Activated CD4-positive, alpha-beta T cell treated with anti-CD3 and anti-CD28 coated beads for 4 hours (primary cell): ENCODE measurements around the gene DDX23.
"Not testable (repeated sequence)": the region's sequence is repeated elsewhere in the genome, so short reads cannot be mapped to it uniquely, and the experiment has no call there.

Source experiments
- DNase-seq, 2 donors: peaks; one replicate each; pipeline ENCODE4 v3.0.0-alpha.2; 2020

DDX23 gene

GRCh38 chr12:48861111-48861510, 9.1 kb upstream of the DDX23 start:
- DNase-seq = no peak

DNA sequence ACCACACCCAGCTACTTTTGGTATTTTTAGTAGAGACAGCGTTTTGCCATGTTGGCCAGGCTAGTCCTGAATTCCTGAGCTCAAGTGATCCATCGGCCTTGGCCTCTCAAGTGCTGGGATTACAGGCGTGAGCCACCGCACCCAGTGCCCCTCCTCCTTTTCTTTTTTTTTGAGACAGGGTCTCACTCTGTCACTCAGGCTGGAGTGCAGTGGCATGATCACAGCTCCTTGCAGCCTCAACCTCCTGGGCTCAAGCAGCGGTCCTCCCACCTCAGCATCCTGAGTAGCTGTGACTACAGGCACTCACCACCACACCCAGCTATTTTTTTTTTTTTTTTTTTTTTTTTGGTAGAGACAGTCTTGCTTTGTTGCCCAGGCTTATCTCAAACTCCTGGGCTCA, 8.3 kb upstream of the DDX23 start:
- not testable (repeated sequence) for DNase-seq

DNA sequence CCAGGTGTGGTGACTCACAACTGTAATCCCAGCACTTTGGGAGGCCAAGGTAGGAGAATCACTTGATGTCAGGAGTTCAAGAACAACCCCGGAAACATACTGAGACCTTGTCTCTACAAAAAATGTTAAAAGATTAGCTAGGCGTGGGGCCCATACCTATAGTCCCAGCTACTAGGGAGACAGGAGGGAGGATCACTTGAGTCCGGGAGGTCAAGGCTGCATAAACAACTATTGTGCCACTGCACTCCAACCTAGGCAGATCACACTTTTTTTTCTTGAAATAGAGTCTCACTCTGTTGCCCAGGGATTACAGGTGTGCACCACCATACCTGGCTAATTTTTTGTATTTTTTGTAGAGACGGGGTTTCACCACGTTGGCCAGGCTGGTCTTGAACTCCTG, 7.6 kb upstream of the DDX23 start:
- DNase-seq = no peak

GRCh38 chr12:48858043-48858442, 6.1 kb upstream of the DDX23 start:
- no peak for DNase-seq

DNA sequence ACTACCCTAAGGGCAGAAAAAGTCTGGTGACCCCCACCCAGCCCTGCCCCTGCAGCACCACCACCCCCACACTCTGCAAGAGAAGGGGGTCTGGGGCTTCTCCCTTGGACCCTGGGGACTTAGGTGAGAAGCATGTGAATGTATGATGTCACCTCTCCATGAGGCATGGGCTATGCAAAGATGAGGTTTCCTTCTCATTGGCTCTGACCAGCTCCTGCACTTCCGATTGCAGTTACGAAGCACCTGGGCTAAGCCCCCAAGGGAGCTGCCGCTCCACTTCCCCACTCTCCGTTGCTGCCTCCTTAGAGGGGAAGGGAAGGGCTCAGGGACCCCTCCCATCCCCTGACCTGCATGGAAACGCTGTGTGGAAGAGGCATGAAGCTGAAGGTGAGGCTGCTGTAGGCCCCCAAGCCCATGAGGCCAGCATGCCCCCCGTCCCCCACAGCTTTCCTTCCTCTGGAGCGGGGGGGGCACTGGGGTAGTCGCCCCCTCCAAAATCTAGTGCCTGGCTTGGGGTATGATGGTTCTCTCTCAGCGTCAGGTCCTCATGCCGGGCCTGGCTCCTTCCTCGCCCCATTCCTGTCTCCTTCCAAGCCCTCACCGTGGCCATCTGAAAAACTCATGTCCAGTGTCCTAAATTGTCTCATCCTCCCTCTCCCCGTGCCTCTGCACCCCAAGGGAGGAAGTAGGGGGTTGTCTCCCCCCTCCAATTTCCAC, 5.5 kb upstream of the DDX23 start:
- DNase-seq = no peak

DNA sequence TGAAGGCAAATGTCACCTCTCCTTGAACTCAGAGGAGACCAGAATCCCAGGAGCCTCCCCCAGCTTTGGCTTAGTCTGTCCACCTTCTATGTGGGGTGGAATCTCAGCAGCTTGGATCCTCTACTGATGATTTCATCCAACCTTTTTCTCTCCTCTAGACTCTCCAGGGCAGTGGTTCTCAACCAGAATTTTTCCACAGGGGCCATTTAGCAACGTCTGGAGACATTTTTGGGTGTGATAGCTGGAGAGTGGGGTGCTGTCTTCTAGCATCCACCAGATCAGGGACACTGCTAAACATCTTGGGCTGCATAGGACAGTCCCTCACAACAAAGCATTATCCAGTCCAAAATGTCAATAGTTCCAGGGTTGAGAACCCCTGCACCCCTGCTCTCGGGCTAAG, 4.4 kb upstream of the DDX23 start:
- no peak for DNase-seq

GRCh38 chr12:48854932-48855331, 3.0 kb upstream of the DDX23 start:
- DNase-seq = not testable (repeated sequence)

DNA sequence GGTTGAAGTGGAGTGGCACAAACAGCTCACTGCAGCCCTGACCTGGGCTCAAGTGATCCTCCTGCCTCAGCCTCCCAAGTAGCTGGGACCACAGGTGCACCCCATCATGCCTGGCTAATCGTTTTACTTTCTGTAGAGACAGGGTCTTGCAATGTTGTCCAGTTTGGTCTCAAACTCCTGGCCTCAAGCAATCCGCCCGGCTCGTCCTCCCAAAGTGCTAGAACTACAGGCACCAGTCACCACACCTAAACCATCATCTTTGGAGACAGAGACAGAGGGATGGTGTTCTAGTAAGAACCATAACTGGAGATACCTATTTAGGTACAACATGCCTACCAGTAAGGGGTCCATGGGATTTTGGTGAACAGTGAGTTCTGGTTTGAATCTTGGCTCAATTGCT, 2.5 kb upstream of the DDX23 start:
- DNase-seq = no peak

DNA sequence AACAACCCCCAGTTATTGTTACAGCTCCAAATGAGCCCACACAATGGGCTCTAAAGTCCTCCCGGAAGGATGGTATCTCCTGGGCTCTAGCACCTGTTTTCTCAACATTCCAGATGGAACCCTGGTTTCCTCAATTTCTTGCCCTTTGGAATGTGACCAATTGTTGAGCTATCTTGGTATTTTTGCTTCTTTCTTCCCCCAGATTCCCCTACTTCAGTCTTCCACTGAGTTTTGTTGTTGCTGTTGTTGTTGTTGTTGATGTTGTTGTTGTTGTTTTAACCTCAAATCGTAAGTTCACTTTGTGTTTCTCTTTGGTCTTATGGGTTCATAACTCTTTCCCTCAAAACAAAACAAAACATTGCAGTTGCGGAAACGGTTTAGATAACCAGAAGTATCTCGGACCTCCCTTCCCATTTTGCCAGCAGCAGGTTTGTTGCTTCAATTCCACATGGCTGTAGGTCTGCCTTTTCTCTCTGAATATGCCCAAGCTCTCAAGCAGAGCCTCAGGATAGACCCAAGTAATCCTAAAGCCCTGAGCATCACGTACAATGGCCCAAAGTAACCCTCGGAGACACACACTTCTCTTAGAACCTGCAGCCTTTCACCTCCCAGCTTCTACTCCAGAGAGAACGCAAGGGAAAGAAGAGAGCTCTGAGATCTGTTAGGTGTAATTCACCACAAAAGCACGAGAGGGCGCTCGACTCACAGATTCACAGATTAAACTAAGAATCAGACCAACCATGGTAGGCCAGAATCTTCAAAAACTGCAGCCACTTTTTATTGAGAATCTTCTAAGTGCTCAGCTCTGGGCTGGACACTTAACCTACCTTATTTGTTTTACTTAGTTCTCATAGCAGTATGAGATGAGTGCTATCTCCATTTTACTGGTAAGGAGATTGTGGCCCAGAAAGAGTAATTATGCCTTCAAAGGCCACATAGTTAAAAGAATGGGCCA, 1.0 kb upstream of the DDX23 start:
- DNase-seq = peak; percentile 80 to 92

DNA sequence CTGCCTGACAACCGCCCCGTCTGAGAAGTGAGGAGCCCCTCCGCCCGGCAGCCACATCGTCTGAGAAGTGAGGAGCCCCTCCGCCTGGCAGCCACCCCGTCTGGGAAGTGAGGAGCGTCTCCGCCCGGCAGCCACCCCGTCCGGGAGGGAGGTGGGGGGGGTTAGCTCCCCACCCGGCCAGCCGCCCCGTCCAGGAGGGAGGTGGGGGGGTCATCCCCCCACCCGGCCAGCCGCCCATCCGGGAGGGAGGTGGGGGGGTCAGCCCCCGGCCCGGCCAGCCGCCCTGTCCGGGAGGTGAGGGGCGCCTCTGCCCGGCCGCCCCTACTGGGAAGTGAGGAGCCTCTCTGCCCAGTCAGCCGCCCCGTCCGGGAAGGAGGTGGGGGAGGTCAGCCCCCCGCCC, 9.9 kb downstream of the DDX23 start:
- not testable (repeated sequence) for DNase-seq

GRCh38 chr12:48838048-48838447, 13.9 kb downstream of the DDX23 start:
- DNase-seq = no peak

- no peak for DNase-seq
Observed at GRCh38 chr12:48832321-48833060, 19.5 kb downstream of the DDX23 start.

DNA sequence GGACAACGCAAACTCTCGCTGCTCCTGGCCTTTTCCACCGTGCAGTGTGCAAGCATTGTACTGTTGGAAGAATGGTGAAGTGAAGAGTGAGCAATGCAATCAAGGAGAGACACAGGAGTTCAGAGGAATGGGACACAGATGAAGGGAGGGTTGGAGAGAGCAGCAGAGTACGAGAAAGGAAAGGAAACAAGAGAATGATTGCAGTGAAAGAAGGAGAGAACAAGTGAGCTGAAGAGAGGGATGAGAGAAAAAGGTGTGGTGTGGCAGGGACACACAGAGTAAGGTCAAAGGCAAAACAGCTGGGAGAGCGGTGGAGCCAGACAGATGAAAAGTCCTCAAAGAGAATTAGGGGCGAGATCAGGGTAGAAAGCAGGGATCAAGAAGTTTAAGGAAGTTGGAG, 20.7 kb downstream of the DDX23 start:
- no peak for DNase-seq

DNA sequence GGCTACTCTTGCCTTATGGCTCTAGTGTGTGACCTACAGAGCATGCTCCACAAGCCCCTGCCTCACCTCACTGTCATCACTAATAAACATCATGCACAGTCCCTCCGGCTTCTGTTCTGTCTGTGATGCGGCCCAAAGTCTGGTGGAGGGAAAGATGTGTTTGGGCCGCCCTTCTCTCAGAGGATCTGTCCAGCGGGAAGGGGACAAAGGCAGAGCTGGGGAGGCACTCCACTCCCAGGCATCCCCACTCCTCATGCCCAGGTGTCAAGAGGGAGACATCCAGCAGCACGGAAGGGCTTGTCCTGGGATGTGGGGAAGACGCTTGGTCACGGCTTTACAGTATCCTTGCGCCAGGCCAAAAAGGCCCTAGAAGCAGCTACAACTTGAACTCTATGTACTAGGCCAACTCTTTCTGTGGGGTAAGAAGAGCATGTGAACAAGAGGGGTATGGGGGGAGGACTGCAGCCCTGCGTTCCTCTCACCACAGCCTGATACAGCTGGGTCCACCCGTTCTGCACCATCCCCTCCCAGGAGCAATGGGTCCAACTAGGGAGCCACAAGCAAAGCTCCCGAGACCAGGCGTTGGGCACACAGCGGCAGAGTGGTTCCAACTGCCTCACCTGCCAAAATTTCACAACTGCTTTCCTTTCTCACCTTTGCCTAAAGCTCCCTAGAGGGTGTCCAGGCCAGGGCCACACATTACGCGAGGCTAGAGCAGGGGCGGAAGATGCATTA, 23.0 kb downstream of the DDX23 start:
- DNase-seq = no peak

DNA sequence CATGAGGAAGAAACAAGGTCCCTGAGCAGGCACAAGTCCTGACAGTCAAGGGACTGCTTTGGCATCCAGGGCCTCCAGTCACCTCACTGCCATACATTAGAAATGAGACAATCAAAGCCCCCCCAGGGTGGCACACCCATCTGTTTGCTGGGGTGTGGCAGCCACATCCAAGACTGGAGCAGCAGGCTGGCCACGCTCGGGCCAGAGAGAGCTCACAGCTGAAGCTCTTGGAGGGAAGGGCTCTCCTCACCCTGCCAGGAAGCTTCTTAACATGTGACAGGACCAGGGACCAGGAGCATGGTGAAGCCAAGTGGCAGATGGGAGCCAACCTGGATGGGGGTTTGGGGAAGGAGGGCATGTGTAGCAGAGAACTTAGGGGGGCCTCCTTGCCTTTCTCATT, 23.7 kb downstream of the DDX23 start:
- no peak for DNase-seq

DNA sequence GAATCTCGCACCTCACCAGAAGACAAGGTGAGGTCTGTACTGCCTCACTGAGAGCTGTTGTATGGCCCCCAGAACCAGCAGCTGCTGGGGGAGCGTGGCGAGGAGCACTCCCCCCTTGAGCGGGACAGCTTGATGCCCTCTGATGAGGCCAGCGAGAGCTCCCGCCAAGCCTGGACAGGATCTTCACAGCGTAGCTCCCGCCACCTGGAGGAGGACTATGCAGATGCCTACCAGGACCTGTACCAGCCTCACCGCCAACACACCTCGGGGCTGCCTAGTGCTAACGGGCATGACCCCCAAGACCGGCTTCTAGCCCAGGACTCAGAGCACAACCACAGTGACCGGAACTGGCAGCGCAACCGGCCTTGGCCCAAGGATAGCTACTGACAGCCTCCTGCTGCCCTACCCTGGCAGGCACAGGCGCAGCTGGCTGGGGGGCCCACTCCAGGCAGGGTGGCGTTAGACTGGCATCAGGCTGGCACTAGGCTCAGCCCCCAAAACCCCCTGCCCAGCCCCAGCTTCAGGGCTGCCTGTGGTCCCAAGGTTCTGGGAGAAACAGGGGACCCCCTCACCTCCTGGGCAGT, 24.4 kb downstream of the DDX23 start:
- DNase-seq = no peak

DNA sequence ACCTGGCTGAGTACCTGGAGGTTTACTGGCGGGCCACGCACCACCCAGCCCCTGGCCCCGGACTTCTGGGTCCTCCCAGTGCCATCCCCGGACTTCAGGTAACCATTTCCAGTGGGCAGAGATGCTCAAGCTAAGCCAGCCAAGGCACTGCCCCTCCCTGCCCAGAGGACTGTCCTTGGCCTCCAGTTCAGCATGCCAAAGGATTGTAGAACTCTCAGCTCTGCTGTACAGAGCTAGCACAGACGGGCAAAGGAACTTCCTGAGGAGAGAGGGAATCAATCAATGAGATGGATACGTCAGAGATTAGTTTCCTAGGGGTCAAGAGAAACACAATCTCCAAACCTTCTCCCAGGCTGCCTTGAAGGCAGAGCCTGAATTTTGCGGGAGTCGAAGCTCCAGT, 24.9 kb downstream of the DDX23 start:
- DNase-seq = no peak

DNA sequence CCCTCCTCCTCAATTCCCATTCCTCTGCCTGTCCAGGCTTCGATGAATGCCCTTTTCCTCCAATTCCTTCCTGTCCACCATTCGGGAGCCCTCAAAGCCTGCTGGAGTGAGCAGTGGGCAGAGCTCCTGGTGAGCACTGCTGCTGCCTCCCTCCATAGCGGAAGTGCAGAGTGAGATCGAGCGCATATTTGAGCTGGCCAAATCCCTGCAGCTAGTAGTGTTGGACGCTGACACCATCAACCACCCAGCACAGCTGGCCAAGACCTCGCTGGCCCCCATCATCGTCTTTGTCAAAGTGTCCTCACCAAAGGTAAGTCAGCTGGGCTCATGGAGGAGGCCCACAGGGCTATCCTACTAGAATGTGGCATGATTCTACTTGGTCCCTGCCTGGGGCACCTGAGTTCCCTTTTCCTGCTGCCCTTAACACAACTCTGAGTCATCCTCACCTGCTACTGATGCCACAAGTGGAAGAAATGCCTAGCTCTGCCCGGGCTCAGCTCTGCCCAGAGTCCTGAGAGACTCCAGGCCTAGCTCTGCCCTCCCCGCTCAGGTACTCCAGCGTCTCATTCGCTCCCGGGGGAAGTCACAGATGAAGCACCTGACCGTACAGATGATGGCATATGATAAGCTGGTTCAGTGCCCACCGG, 25.6 kb downstream of the DDX23 start:
- DNase-seq = no peak

DNA sequence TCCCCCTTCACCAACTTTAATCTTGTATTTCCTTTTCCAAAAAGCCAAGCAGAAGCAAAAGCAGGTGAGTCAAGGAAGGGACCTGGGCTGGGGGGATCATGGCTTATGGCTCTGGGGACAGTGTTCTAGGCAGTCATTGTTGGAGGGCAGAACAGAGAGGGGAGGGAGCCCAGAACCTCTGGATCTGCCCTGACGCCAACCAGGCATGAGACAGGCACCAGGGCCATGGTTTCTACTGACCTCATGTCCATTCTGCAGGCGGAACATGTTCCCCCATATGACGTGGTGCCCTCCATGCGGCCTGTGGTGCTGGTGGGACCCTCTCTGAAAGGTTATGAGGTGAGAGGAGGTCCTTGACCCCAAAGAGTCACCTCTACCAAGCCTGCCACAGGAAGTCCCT, 27.1 kb downstream of the DDX23 start:
- no peak for DNase-seq

- peak in 1 of 2 donors; percentile 6 for DNase-seq
Observed at GRCh38 chr12:48824112-48824511, 27.9 kb downstream of the DDX23 start.

DNA sequence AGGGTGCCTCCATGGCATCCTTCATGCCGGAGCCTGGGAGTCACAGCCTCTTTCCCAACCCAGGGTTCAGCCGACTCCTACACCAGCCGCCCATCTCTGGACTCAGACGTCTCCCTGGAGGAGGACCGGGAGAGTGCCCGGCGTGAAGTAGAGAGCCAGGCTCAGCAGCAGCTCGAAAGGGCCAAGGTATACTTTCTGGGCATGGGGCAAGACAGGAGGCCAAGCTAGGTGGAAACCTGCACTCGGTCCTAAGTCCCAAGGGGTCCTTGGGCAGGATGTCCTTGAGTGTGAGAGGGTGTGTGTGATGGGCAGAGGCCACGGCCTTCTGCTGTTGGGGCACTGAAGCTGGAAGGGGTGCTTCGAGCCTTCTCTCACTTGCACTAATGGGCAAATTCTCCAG, 28.7 kb downstream of the DDX23 start:
- DNase-seq = no peak

- DNase-seq = no peak
Observed at GRCh38 chr12:48822711-48823110, 29.3 kb downstream of the DDX23 start.
